ENCODE results near the gene XYLB.

XYLB gene

GRCh38 chr3:38316356-38317191 is 30.0 kb upstream of the XYLB start:
- no peak for TF ChIP-seq CTCF (IDR thresholded peaks at IDR 0.05)

- no peak for TF ChIP-seq CTCF (IDR thresholded peaks at IDR 0.05)
Measured at GRCh38 chr3:38317192-38317759, 29.3 kb upstream of the XYLB start.

DNA sequence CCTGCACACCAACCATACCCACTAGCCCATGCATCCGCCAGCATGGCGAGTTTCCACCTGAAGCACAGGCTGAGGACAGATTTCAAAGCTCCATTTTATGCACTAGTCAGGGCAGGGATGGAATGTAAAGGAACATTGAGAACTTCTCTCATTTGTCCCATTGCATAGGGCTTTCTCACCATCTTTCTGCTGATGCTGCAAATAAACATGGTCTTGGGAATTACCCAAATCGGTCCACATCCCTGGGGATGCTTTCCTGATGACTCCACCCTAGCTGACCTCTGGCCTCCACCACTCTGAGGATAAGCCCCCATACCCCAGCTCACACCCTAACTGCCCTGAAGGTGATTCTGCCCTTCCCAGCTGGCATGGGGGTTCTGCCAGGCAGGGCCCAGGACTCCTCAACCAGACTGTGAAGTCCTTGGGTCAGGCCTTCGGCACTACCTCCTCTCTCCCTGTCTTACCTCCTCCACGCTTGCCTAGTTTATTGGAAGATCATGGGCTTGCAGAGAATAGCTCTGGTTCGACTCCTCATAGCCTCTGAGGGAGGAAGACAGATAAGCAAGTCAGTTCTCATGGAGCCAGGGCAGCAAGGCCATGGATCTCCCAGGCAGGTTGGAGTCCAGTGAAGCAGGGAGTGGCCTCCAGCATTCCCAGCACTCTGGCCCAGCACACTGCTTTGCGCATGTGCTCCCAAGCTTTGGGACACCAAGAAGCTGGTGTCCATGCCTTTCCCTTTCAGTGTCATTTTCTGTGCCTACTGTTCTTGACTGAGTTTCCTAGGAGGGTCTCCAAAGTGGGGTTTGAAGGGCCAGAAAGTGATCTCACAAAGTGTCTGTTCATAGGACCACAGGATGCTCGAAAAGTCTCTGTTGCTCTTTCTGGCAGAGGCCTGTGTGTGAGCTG is 27.6 kb upstream of the XYLB start:
- TF ChIP-seq CTCF (IDR thresholded peaks at IDR 0.05): no peak

GRCh38 chr3:38323060-38323459 is 23.5 kb upstream of the XYLB start:
- TF ChIP-seq CTCF (IDR thresholded peaks at IDR 0.05): no peak

- no peak for TF ChIP-seq CTCF (IDR thresholded peaks at IDR 0.05)
Measured at GRCh38 chr3:38325256-38325655, 21.3 kb upstream of the XYLB start.

DNA sequence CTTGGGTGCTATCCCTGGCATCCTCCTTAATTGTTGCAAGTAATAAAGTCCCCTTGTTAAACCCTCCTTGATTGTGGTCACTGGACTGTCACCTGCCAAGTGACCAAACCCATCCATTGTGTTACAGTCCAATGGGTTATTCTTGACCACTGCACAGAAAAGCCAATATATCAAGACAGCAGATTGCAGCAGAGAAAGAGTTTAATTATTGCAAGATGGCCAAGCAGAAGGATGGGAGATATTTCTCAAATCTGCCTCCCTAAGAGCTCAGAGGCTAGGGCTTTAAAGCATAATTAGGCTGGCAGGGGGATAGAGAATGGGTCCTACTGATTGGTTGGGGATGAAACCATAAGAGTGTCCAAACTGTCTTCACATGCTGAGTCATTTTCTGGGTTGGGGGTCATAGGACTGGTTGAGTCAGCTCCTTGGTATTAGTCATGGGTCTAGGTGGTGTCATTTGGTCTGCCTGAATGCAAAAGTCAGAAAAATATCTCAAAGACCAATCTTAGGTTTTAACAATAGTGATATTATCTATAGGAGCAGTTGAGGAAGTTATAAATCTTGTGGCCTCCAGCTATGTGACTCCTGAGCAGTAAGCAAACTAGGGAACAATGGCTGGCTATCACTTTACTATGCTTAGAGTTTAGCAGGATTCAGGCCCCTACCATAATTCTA is 19.1 kb upstream of the XYLB start:
- no peak for TF ChIP-seq CTCF (IDR thresholded peaks at IDR 0.05)
